CD4-positive, CD25-positive, alpha-beta regulatory T cell (primary cell): Measurements from ENCODE around the gene CERS6. TPM values are rescaled to one million over a fixed set of nuclear protein-coding genes. Genes with fewer than 3 reads are reported as not detected.

Experiments used
- ATAC-seq, 2 donors: fragments of 150-1000 bp; cut with Tn5 transposase; one replicate each; pipeline ENCODE4 v1.10.0; 2021; ENCODE audit warnings: low read depth in 2 of 2, moderate number of reproducible peaks in 2 of 2, moderate library complexity in 1 of 2
- DNase-seq, 3 donors: peaks; one replicate each; pipeline versions ENCODE4 v3.0.0 to v3.0.0-alpha.2; 2012 to 2022; ENCODE audit warnings: mixed read lengths in 1 of 3
- H3K27ac ChIP-seq: one replicate; pipeline ENCODE4 v1.7.0; 2013; ENCODE audit warnings: mild to moderate bottlenecking, low read length; ENCODE audit not compliant: insufficient read depth, poor library complexity, severe bottlenecking
- H3K27me3 ChIP-seq: one replicate; pipeline ENCODE4 v1.7.0; 2013; ENCODE audit warnings: low read length; ENCODE audit not compliant: control insufficient read depth, insufficient read depth
- H3K36me3 ChIP-seq: one replicate; pipeline ENCODE4 v1.7.0; 2013; ENCODE audit warnings: mild to moderate bottlenecking, low read length, moderate library complexity; ENCODE audit not compliant: control insufficient read depth, insufficient read depth
- H3K4me1 ChIP-seq: 2 replicates; pipeline ENCODE4 v1.7.0; 2013; ENCODE audit warnings: mild to moderate bottlenecking, low read length; ENCODE audit not compliant: insufficient read depth, control insufficient read depth, poor library complexity, severe bottlenecking
- H3K4me3 ChIP-seq: one replicate; pipeline ENCODE4 v1.7.0; 2013; ENCODE audit warnings: low read depth, mild to moderate bottlenecking, low read length, moderate library complexity
- H3K9me3 ChIP-seq, 2 experiments: 1 replicate in 1 of 2; 2 replicates in 1 of 2; pipeline ENCODE4 v1.7.0; 2013; ENCODE audit warnings: low read length in 2 of 2, mild to moderate bottlenecking in 1 of 2, moderate library complexity in 1 of 2; ENCODE audit not compliant: control insufficient read depth in 2 of 2
- H3K27ac Mint-ChIP-seq, 3 donors: one replicate each; pipeline ENCODE4 v1.8.0; 2020 to 2022; ENCODE audit warnings: mild to moderate bottlenecking in 3 of 3, mixed read lengths in 3 of 3, moderate library complexity in 2 of 3
- H3K27me3 Mint-ChIP-seq: one replicate; pipeline ENCODE4 v1.8.0; 2022; ENCODE audit warnings: mild to moderate bottlenecking, mixed read lengths
- H3K36me3 Mint-ChIP-seq: one replicate; pipeline ENCODE4 v1.8.0; 2020; ENCODE audit warnings: mixed read lengths
- H3K4me1 Mint-ChIP-seq, 4 donors: one replicate each; pipeline ENCODE4 v1.8.0; 2020 to 2022; ENCODE audit warnings: mixed read lengths in 4 of 4, mild to moderate bottlenecking in 1 of 4
- H3K4me3 Mint-ChIP-seq, 4 donors: one replicate each; pipeline ENCODE4 v1.8.0; 2020 to 2022; ENCODE audit warnings: mild to moderate bottlenecking in 4 of 4, mixed read lengths in 4 of 4, moderate library complexity in 3 of 4
- H3K9me3 Mint-ChIP-seq, 7 donors: one replicate each; pipeline ENCODE4 v1.8.0; 2020 to 2022; ENCODE audit warnings: mixed read lengths in 7 of 7, mild to moderate bottlenecking in 3 of 7, moderate library complexity in 2 of 7
- polyA plus RNA-seq, 4 donors: library from polyadenylated mRNA; unstranded; fragments of 300-500 nt; fragmentation: Illumina TruSeq; gene quantifications; one replicate each; pipeline ENCODE4 v1.2.3, GENCODE V29; 2021
- total RNA-seq: library from RNA; stranded (reverse); gene quantifications from one replicate; pipeline ENCODE4 v1.2.3, GENCODE V29; 2022

CERS6 gene
- total and polyA plus RNA-seq, 5 donors from 2014 or later = 1.3 to 5.3 (median 3.6) TPM

- peaks cover 20% of the 10 kb centered on the region for H3K36me3 Mint-ChIP-seq
- peaks cover 0 to 4% (median under 1%) of the 10 kb centered on the region in 4 donors for H3K4me1 Mint-ChIP-seq
- Histone ChIP-seq H3K27me3 (no peaks in the 10 kb centered on the region), H3K9me3 (no peaks in the 10 kb centered on the region), H3K4me1 (no peaks in the 10 kb centered on the region), H3K27ac (no peak overlapping the region), H3K36me3 (no peaks in the 10 kb centered on the region), H3K4me3 (no peak overlapping the region)
- no peak overlapping the region for H3K27ac Mint-ChIP-seq
- DNase-seq (no peak), ATAC-seq (no peak)
- peaks cover 0 to 5% (median 0%) of the 10 kb centered on the region in 7 donors for H3K9me3 Mint-ChIP-seq
- H3K4me3 Mint-ChIP-seq = no peak overlapping the region
- H3K27me3 Mint-ChIP-seq = no peaks in the 10 kb centered on the region
Measured at GRCh38 chr2:168559187-168559586, 103.1 kb downstream of the CERS6 start.

GRCh38 chr2:168560817-168561499, 104.9 kb downstream of the CERS6 start:
- H3K4me1 Mint-ChIP-seq = peaks cover 0 to 12% (median 0%) of the 10 kb centered on the region in 4 donors
- no peaks in the 10 kb centered on the region for H3K4me1 ChIP-seq

GRCh38 chr2:168561991-168562390, 105.9 kb downstream of the CERS6 start:
- H3K27me3 Mint-ChIP-seq = no peaks in the 10 kb centered on the region
- no peak for ATAC-seq
- no peak overlapping the region for H3K27ac Mint-ChIP-seq
- peaks cover 0 to 18% (median 0%) of the 10 kb centered on the region in 4 donors for H3K4me1 Mint-ChIP-seq
- peaks cover 20% of the 10 kb centered on the region for H3K36me3 Mint-ChIP-seq
- peaks cover 0 to 5% (median 0%) of the 10 kb centered on the region in 7 donors for H3K9me3 Mint-ChIP-seq
- H3K4me3 Mint-ChIP-seq = no peak overlapping the region
- no peak for DNase-seq
- Histone ChIP-seq H3K27me3 (no peaks in the 10 kb centered on the region), H3K4me1 (no peaks in the 10 kb centered on the region), H3K27ac (no peak overlapping the region), H3K36me3 (no peaks in the 10 kb centered on the region), H3K4me3 (no peak overlapping the region), H3K9me3 (no peaks in the 10 kb centered on the region)

More at GRCh38 chr2:168560817-168561499, 104.9 kb downstream of the CERS6 start:
- ATAC-seq (no peak), DNase-seq (no peak)
- no peaks in the 10 kb centered on the region for H3K27me3 ChIP-seq
- no peaks in the 10 kb centered on the region for H3K36me3 ChIP-seq
- peaks cover 20% of the 10 kb centered on the region for H3K36me3 Mint-ChIP-seq
- H3K27ac Mint-ChIP-seq = no peak overlapping the region
- H3K4me3 Mint-ChIP-seq = no peak overlapping the region
- H3K4me3 ChIP-seq = no peak overlapping the region
- H3K27me3 Mint-ChIP-seq = no peaks in the 10 kb centered on the region
- H3K9me3 ChIP-seq = no peaks in the 10 kb centered on the region
- H3K9me3 Mint-ChIP-seq = peaks cover 0 to 5% (median 0%) of the 10 kb centered on the region in 7 donors
- H3K27ac ChIP-seq = no peak overlapping the region

- Histone ChIP-seq H3K27me3 (no peaks in the 10 kb centered on the region), H3K36me3 (no peaks in the 10 kb centered on the region), H3K4me1 (no peaks in the 10 kb centered on the region), H3K27ac (no peak overlapping the region), H3K4me3 (no peak overlapping the region), H3K9me3 (no peaks in the 10 kb centered on the region)
- Mint-ChIP-seq H3K9me3 (peaks cover 0 to 5% (median 0%) of the 10 kb centered on the region in 7 donors), H3K4me3 (no peak overlapping the region), H3K27me3 (no peaks in the 10 kb centered on the region), H3K27ac (no peak overlapping the region), H3K4me1 (peaks cover 0 to 18% (median 0%) of the 10 kb centered on the region in 4 donors), H3K36me3 (peaks cover 20% of the 10 kb centered on the region)
- DNase-seq (no peak), ATAC-seq (no peak)
Measured at GRCh38 chr2:168562971-168563370, 106.9 kb downstream of the CERS6 start.

GRCh38 chr2:168564641-168565040, 108.6 kb downstream of the CERS6 start:
- Mint-ChIP-seq H3K9me3 (peaks cover 0 to 5% (median 0%) of the 10 kb centered on the region in 7 donors), H3K36me3 (peaks cover 20% of the 10 kb centered on the region), H3K4me1 (peaks cover 0 to 18% (median 0%) of the 10 kb centered on the region in 4 donors), H3K27ac (no peak overlapping the region), H3K27me3 (no peaks in the 10 kb centered on the region), H3K4me3 (no peak overlapping the region)
- Histone ChIP-seq H3K4me3 (no peak overlapping the region), H3K27me3 (no peaks in the 10 kb centered on the region), H3K9me3 (no peaks in the 10 kb centered on the region), H3K27ac (no peak overlapping the region), H3K36me3 (no peaks in the 10 kb centered on the region), H3K4me1 (no peaks in the 10 kb centered on the region)
- no peak for ATAC-seq
- no peak for DNase-seq

GRCh38 chr2:168565112-168565511, 109.0 kb downstream of the CERS6 start:
- peaks cover 20% of the 10 kb centered on the region for H3K36me3 Mint-ChIP-seq
- no peak for DNase-seq
- ATAC-seq = no peak
- no peak overlapping the region for H3K27ac ChIP-seq
- no peak overlapping the region for H3K4me3 Mint-ChIP-seq
- H3K4me3 ChIP-seq = no peak overlapping the region
- H3K36me3 ChIP-seq = no peaks in the 10 kb centered on the region
- no peaks in the 10 kb centered on the region for H3K9me3 ChIP-seq
- peaks cover 0 to 18% (median 0%) of the 10 kb centered on the region in 4 donors for H3K4me1 Mint-ChIP-seq
- no peaks in the 10 kb centered on the region for H3K27me3 Mint-ChIP-seq
- H3K27ac Mint-ChIP-seq = no peak overlapping the region
- H3K4me1 ChIP-seq = no peaks in the 10 kb centered on the region
- no peaks in the 10 kb centered on the region for H3K27me3 ChIP-seq
- H3K9me3 Mint-ChIP-seq = peaks cover 0 to under 1% (median 0%) of the 10 kb centered on the region in 7 donors

GRCh38 chr2:168565512-168565911, 109.4 kb downstream of the CERS6 start:
- Mint-ChIP-seq H3K4me1 (peaks cover 0 to 18% (median 0%) of the 10 kb centered on the region in 4 donors), H3K27ac (no peak overlapping the region), H3K36me3 (peaks cover 20% of the 10 kb centered on the region), H3K4me3 (no peak overlapping the region), H3K9me3 (no peaks in the 10 kb centered on the region), H3K27me3 (no peaks in the 10 kb centered on the region)
- Histone ChIP-seq H3K4me3 (no peak overlapping the region), H3K27me3 (no peaks in the 10 kb centered on the region), H3K36me3 (no peaks in the 10 kb centered on the region), H3K4me1 (no peaks in the 10 kb centered on the region), H3K27ac (no peak overlapping the region), H3K9me3 (no peaks in the 10 kb centered on the region)
- ATAC-seq (no peak), DNase-seq (no peak)
